Pancreas (tissue), 10 donors: Measurements from ENCODE around the gene PIGN. TPM values are rescaled to one million over a fixed set of nuclear protein-coding genes. Genes with fewer than 3 reads are reported as not detected.

Source experiments
- ATAC-seq, 4 donors: fragments of 200-7000 bp; cut with Tn5 transposase; one replicate each; pipeline versions ENCODE4 v1.8.0 to v1.9.1; 2020; ENCODE audit warnings: mild to moderate bottlenecking in 4 of 4, moderate library complexity in 4 of 4
- DNase-seq, 6 donors: peaks; one replicate each; pipeline ENCODE4 v3.0.0-alpha.2; 2020
- FAIRE-seq: peaks from 2 replicates; lab custom pipeline; 2012; peaks lifted over from hg19 to GRCh38; lab: Jason Lieb, UNC
- H3K27ac ChIP-seq, 4 donors: fragments of 200-600 bp; sonication (generic); 1 replicate in 3 of 4; 2 replicates in 1 of 4; pipeline versions ENCODE4 v1.5.0 to v1.8.0; 2020
- H3K27me3 ChIP-seq, 4 donors: fragments of 200-600 bp; one replicate each; pipeline ENCODE4 v1.8.0; 2021
- H3K36me3 ChIP-seq, 3 donors: fragments of 200-600 bp; sonication (generic) in 1 of 3; one replicate each; pipeline versions ENCODE4 v1.5.0 to v1.8.0; 2020 to 2021
- H3K4me1 ChIP-seq, 3 donors: fragments of 200-600 bp; one replicate each; pipeline ENCODE4 v1.8.0; 2021
- H3K4me3 ChIP-seq, 4 donors: fragments of 200-600 bp; sonication (generic) in 2 of 4; one replicate each; pipeline versions ENCODE4 v1.5.0 to v1.8.0; 2020 to 2021
- H3K9me3 ChIP-seq, 4 donors: fragments of 200-600 bp; one replicate each; pipeline ENCODE4 v1.8.0; 2021
- CTCF ChIP-seq, 4 donors: fragments of 200-600 bp; sonication (generic) in 3 of 4; IDR thresholded peaks; one replicate each; pipeline versions ENCODE4 v1.5.0 to v1.8.0; 2021; ENCODE audit warnings: antibody characterized with exemption in 4 of 4
- WGBS, 2 donors: extraction: QIAGEN DNeasy Blood & Tissue Kit; methylation state at CpG; one replicate each; pipeline ENCODE4 v1.1.7; 2013; 5-methylcytosine and 5-hydroxymethylcytosine counted together
- intact Hi-C, 3 donors: fragments of 100-400 bp; cut with DNase I; formaldehyde crosslinking; loops; one replicate each; pipeline versions ENCODE4 v1.11.1 to v1.14.2; 2022
- polyA plus RNA-seq, 2 donors: library from polyadenylated mRNA; stranded (reverse); fragments of 200-250 nt; gene quantifications; one replicate each; pipeline ENCODE4 v1.2.3, GENCODE V29; 2013
- total RNA-seq, 6 donors: library from RNA; stranded (reverse); fragmentation: NEBNext Ultra II Directional in 4 of 6; extraction: Animal tissue kit (Norgen Biotek cat#: 25700) in 4 of 6; gene quantifications; one replicate each; pipeline versions ENCODE4 v1.2.1 to v1.2.4, GENCODE V29; 2021 to 2023
- donor health status: healthy with polysubstance abuse.
- donor health status: DM: no; HTN: no; CAD: no; lungs with moderate emphysema.
- donor health status: DM: no; HTN: no; CAD: no.
- donor health status: control.
- donor health status: control.
- donor health status: Bipolar disorder and iron deficiency.
- donor health status: DM: yes; HTN: yes; CAD: no.
- donor health status: DM: no; HTN: no; CAD: no.
- donor health status: DM: no; HTN: no; CAD: no.
- donor health status: DM: yes; HTN: yes; CAD: no.

PIGN gene
- total and polyA plus RNA-seq, 8 donors = 3.1 to 23.1 (median 17.1) TPM

- Histone ChIP-seq H3K4me1 (no peaks in the 10 kb centered on the region), H3K4me3 (no peak overlapping the region), H3K27ac (no peak overlapping the region), H3K9me3 (no peaks in the 10 kb centered on the region), H3K36me3 (no peaks in the 10 kb centered on the region), H3K27me3 (no peaks in the 10 kb centered on the region)
- TF ChIP-seq CTCF (IDR thresholded peaks at IDR 0.05) = no peak
- ATAC-seq = no peak
- intact Hi-C loops = no loop called here
- DNase-seq = no peak
- FAIRE-seq = no peak
These were observed 185.5 kb downstream of the PIGN start for GRCh38 chr18:62001396-62001795.

GRCh38 chr18:61998957-61999356, 187.9 kb downstream of the PIGN start:
- Histone ChIP-seq H3K4me3 (no peak overlapping the region), H3K27ac (no peak overlapping the region), H3K27me3 (no peaks in the 10 kb centered on the region), H3K36me3 (no peaks in the 10 kb centered on the region), H3K9me3 (no peaks in the 10 kb centered on the region), H3K4me1 (no peaks in the 10 kb centered on the region)
- FAIRE-seq = no peak
- DNase-seq = no peak
- peak in 1 of 4 donors; percentile 11 for ATAC-seq
- TF ChIP-seq CTCF (IDR thresholded peaks at IDR 0.05) = no peak
- intact Hi-C loops = no loop called here

GRCh38 chr18:61998335-61998734, 188.5 kb downstream of the PIGN start:
- FAIRE-seq (no peak), ATAC-seq (no peak), DNase-seq (no peak)
- WGBS, 2 donors = 50 to 53% methylated on average over 7 of the region's 7 CpGs
- intact Hi-C loops = no loop called here
- no peaks in the 10 kb centered on the region for H3K27me3 ChIP-seq
- no peak overlapping the region for H3K4me3 ChIP-seq
- TF ChIP-seq CTCF (IDR thresholded peaks at IDR 0.05) = no peak
- no peaks in the 10 kb centered on the region for H3K9me3 ChIP-seq
- no peaks in the 10 kb centered on the region for H3K36me3 ChIP-seq
- H3K27ac ChIP-seq = no peak overlapping the region
- H3K4me1 ChIP-seq = peaks cover 0 to under 1% (median 0%) of the 10 kb centered on the region in 3 donors

- Histone ChIP-seq H3K4me3 (no peak overlapping the region), H3K27ac (no peak overlapping the region), H3K4me1 (peaks cover 0 to 10% (median 0%) of the 10 kb centered on the region in 3 donors), H3K27me3 (no peaks in the 10 kb centered on the region), H3K36me3 (no peaks in the 10 kb centered on the region), H3K9me3 (no peaks in the 10 kb centered on the region)
- intact Hi-C loops = no loop called here
- DNase-seq (no peak), ATAC-seq (no peak), FAIRE-seq (no peak)
- no peak for TF ChIP-seq CTCF (IDR thresholded peaks at IDR 0.05)
- 86 to 98% methylated on average over 1 of the region's 1 CpG for WGBS, 2 donors
These were observed 191.2 kb downstream of the PIGN start for GRCh38 chr18:61995618-61996017.

GRCh38 chr18:61993831-61994230, 193.0 kb downstream of the PIGN start:
- Histone ChIP-seq H3K36me3 (no peaks in the 10 kb centered on the region), H3K9me3 (no peaks in the 10 kb centered on the region), H3K4me3 (no peak overlapping the region), H3K27ac (no peak overlapping the region), H3K4me1 (peaks cover 0 to 10% (median 0%) of the 10 kb centered on the region in 3 donors), H3K27me3 (no peaks in the 10 kb centered on the region)
- no peak for FAIRE-seq
- WGBS, 2 donors = 95 to 96% methylated on average over 1 of the region's 1 CpG
- no peak for ATAC-seq
- intact Hi-C loops = no loop called here
- no peak for TF ChIP-seq CTCF (IDR thresholded peaks at IDR 0.05)
- no peak for DNase-seq
